LNCAP (cell line): ENCODE results near the gene ABCC1.

Source experiments
- TF ChIP-seq, protein P1 (sequence below): fragments of 450-650 bp; IDR thresholded peaks from 2 replicates; pipeline ENCODE4 v1.5.1; 2017; ENCODE audit warnings: mild to moderate bottlenecking

The ABCC1 gene

DNA sequence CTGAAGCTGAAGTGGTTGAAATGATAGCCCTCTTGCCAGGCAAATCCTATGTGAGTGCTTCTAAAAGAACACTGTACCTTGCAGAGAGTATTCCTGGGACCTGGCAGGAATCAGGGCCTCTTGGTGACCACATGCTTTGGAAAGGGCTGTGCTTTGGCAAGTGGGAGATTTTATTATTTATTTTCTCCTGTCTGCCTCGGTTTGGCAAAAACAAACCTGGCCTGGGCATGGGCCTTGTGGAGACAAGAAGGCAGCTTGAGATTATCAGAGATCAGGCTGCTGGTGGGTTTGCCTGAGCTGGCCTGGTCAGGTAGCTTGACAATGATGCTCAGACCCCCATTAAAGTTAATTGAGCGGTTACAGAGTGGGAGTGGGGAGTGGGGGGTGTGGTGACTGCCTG, 24.6 kb downstream of the ABCC1 start:
- TF ChIP-seq, protein P1, sequence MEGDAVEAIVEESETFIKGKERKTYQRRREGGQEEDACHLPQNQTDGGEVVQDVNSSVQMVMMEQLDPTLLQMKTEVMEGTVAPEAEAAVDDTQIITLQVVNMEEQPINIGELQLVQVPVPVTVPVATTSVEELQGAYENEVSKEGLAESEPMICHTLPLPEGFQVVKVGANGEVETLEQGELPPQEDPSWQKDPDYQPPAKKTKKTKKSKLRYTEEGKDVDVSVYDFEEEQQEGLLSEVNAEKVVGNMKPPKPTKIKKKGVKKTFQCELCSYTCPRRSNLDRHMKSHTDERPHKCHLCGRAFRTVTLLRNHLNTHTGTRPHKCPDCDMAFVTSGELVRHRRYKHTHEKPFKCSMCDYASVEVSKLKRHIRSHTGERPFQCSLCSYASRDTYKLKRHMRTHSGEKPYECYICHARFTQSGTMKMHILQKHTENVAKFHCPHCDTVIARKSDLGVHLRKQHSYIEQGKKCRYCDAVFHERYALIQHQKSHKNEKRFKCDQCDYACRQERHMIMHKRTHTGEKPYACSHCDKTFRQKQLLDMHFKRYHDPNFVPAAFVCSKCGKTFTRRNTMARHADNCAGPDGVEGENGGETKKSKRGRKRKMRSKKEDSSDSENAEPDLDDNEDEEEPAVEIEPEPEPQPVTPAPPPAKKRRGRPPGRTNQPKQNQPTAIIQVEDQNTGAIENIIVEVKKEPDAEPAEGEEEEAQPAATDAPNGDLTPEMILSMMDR = no peak

DNA sequence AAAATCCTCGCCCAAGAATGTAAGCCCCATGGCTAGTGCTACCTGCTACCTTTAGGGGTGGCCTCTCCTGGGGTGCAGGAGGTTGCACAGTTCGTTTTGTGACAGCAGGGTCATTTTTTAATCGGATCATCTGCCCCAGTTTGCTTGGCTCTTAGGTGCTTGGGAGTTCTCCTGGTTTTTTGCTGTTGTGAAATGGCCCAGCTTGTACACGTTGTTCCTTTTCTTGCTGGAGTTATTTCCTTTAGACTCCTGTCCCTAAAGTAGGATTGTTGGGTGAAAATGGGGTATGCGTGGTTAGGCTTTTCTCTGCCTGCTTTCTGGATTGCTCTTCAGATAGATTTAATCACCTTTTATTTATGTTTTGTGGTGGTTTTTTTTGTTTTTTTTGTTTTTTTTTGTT, 25.8 kb downstream of the ABCC1 start:
- TF ChIP-seq, protein P1 = no peak

DNA sequence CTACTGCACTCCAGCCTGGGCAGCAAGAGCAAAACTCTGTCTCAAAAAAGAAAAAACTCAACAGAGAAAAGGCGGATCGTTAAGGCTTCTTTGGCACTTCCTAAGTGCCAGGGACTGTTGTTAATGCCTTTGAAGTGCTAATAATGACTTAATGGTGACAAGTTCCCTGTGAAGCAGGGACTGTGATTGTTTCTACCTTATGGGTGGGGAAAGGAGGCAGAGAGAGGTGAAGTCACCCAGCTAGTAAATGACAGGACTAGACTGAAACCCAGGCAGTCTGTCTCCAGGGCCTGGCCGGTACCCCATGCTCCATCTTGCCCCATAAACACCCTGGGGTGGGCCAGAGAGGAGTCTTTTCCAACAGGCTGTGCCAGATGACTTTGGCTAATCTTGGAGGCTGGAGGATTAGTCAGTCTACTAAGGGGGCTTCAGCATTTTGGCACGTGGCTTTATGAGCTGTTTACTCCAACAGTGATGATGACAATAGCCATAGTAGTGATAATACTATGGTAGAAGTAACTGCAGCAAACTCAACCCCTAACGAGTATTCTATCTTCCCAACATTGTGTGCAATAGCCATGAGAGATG, 26.9 kb downstream of the ABCC1 start:
- TF ChIP-seq, protein P1 = no peak

DNA sequence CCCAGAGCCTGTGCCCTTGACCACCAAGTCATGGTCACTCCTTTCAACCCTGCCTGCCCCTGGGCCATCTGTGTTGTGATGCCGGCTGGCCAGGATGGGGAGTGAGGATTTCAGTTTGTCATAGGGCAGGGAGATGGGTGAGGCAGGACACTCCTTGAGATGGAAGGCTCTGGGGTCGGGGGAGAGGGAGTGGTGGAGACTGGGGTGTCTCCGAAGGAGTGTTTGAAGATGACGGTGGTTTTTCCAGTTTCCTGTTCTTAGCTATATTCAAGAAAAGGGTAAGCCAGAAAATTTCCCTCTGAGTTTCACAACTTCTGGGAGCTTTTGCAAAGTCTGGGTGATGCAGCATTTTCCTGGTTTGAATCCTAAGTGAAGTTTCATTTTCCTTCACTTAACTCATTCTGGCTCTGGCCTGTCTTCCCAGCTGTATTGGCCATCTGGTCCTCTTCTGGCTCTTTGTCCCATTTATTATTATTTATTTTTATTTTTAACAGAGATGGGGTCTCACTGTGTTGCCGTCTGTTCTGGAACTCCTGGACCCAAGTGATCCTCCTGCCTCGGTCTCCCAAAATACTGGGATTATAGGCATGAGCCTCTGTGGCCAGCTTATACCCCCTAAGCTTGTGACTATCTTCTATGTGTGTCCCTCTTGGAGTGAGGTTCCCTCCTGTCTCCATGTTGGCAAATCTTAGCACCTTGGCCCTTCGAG, 27.7 kb downstream of the ABCC1 start:
- TF ChIP-seq, protein P1 = no peak

DNA sequence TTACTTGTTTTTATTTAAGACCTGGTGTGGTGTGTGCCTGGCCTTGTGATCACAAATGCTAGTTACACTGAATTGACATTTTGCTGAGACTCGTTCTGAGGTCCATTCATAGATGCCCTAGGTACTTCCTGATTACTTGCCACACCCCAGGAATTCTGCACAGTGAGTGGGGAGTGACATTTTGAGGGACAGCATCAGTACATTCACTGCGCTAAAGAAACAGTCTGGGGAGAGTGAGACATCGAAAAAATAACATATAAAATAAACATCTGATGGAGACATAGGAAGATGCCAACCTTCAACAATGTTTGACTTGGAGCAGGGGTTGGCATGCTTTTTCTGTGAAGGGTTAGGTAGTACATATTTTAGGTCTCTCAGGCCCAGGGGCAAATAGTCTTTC, 30.4 kb downstream of the ABCC1 start:
- TF ChIP-seq, protein P1 = no peak

DNA sequence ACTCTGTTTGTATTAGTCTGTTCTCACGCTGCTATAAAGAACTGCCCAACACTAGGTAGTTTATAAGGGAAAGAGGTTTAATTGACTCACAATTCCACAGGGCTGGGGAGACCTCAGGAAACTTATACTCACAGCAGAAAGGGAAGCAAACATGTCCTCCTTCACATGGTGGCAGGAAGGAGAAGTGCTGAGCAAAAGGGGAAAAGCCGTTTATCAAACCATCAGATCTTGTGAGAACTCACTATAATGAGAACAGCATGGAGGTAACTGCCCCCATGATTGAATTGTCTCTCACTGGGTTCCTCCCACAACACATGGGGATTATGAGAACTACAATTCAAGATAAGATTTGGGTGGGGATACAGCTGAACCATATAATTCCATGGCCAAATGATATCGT, 30.9 kb downstream of the ABCC1 start:
- TF ChIP-seq, protein P1 = no peak

DNA sequence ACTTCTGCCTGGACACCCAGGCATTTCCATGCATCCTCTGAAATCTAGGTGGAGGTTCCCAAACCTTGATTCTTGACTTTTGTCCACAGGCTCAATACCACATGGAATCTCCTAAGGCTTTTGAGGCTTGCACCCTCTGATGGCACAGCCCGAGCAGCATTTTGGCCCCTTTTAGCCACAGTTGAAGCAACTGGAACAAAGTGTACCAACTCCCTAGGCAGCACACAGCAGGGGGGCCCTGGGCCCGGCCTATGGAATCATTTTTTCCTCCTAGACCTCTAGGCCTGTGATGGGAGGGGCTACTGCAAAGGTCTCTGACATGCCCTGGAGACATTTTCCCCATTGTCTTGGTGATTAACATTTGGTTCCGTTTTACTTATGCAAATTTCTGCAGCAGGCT, 32.0 kb downstream of the ABCC1 start:
- TF ChIP-seq, protein P1 = no peak
